Stomach (tissue), 9 donors: Measurements from ENCODE around the gene SNTG2. TPM values are rescaled to one million over a fixed set of nuclear protein-coding genes. Genes with fewer than 3 reads are reported as not detected.

Experiments used
- DNase-seq, 2 donors: peaks; one replicate each; pipeline versions ENCODE4 v3.0.0 to v3.0.0-alpha.2; 2013 to 2019
- H3K27ac ChIP-seq, 5 donors: fragments of 200-600 bp in 4 of 5; sonication (generic) in 4 of 5; one replicate each; pipeline ENCODE4 v1.5.1; 2013 to 2019; ENCODE audit warnings: mild to moderate bottlenecking in 1 of 5, moderate library complexity in 1 of 5
- H3K27me3 ChIP-seq, 3 donors: fragments of 200-600 bp; sonication (generic); one replicate each; pipeline ENCODE4 v1.5.1; 2017 to 2019; ENCODE audit warnings: mixed run types in 1 of 3
- H3K36me3 ChIP-seq, 4 donors: fragments of 200-600 bp; sonication (generic); 1 replicate in 3 of 4; 2 replicates in 1 of 4; pipeline ENCODE4 v1.5.1; 2016 to 2019
- H3K4me1 ChIP-seq, 4 donors: fragments of 200-600 bp; sonication (generic); one replicate each; pipeline ENCODE4 v1.5.1; 2016 to 2019
- H3K4me3 ChIP-seq, 4 donors: fragments of 200-600 bp; sonication (generic) in 3 of 4; one replicate each; pipeline ENCODE4 v1.5.1; 2016 to 2019; ENCODE audit warnings: mild to moderate bottlenecking in 1 of 4
- H3K9me3 ChIP-seq, 4 donors: fragments of 200-600 bp; sonication (generic); one replicate each; pipeline ENCODE4 v1.5.1; 2016 to 2019
- EP300 ChIP-seq: sonication (generic); formaldehyde crosslinking; IDR thresholded peaks from one replicate; pipeline ENCODE4 v1.6.1; 2017; ENCODE audit warnings: antibody characterized with exemption
- POLR2A ChIP-seq, 4 donors: fragments of 450-650 bp; IDR thresholded peaks; one replicate each; pipeline ENCODE4 v1.6.1; 2016; ENCODE audit warnings: antibody characterized with exemption in 4 of 4, control low read depth in 2 of 4, mild to moderate bottlenecking in 1 of 4, moderate library complexity in 1 of 4
- POLR2AphosphoS5 ChIP-seq, 3 donors: sonication (generic); formaldehyde crosslinking; IDR thresholded peaks; one replicate each; pipeline ENCODE4 v1.6.1; 2016; ENCODE audit warnings: antibody characterized with exemption in 3 of 3
- WGBS, 5 donors: extraction: QIAGEN DNeasy Blood & Tissue Kit in 3 of 5; methylation state at CpG; one replicate each; pipeline versions ENCODE4 v1.1.5 to v1.1.7; 2013 to 2018; 5-methylcytosine and 5-hydroxymethylcytosine counted together
- intact Hi-C: fragments of 100-400 bp; cut with DNase I; formaldehyde crosslinking; loops from one replicate; pipeline ENCODE4 v1.15.1; 2023; ENCODE audit warnings: low total_unique reads
- polyA plus RNA-seq, 3 donors: library from polyadenylated mRNA; stranded (reverse); fragments of 200-250 nt; gene quantifications; one replicate each; pipeline ENCODE4 v1.2.3, GENCODE V29; 2013
- total RNA-seq, 5 donors: library from RNA; depleted of rRNA; stranded (reverse); fragments of >200 nt; gene quantifications; one replicate each; pipeline versions ENCODE4 v1.1.0 to v1.2.3, GENCODE V29; 2014 to 2016
- TF ChIP-seq, protein P1 (sequence below), 7 experiments: fragments of 450-650 bp in 4 of 7; fragments of 200-600 bp in 3 of 7; sonication (generic) in 3 of 7; IDR thresholded peaks; one replicate each; pipeline ENCODE4 v1.5.1; 2016 to 2019; ENCODE audit warnings: antibody characterized with exemption in 7 of 7, control low read depth in 2 of 7, mild to moderate bottlenecking in 1 of 7
- donor health status: healthy with polysubstance abuse.
- donor health status: Bipolar disorder and iron deficiency.
- donor health status: healthy.

SNTG2 gene
- total and polyA plus RNA-seq, 8 donors, result 0.68 to 19.6 (median 5.3) TPM; not detected in 1

DNA sequence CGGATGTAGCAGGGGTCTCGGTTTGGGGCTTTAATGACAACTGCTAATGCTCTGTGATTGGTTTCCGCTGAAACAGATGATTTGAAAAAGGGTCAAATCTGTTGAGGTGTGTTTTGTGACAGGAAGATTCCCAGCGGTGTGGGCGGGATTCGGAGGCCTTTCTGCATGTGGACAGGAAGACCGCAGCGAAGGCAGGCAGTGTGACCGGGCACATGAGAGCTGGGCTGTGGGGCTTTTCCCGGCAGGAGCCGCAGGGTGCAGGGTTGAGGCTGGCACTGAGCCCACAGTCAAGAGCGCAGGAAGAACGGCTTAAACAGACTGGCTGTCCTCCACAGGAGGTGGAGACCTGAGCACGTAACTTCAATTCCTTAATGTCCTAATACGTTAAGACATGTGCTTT is 282.6 kb downstream of the SNTG2 start:
- TF ChIP-seq, protein P1, sequence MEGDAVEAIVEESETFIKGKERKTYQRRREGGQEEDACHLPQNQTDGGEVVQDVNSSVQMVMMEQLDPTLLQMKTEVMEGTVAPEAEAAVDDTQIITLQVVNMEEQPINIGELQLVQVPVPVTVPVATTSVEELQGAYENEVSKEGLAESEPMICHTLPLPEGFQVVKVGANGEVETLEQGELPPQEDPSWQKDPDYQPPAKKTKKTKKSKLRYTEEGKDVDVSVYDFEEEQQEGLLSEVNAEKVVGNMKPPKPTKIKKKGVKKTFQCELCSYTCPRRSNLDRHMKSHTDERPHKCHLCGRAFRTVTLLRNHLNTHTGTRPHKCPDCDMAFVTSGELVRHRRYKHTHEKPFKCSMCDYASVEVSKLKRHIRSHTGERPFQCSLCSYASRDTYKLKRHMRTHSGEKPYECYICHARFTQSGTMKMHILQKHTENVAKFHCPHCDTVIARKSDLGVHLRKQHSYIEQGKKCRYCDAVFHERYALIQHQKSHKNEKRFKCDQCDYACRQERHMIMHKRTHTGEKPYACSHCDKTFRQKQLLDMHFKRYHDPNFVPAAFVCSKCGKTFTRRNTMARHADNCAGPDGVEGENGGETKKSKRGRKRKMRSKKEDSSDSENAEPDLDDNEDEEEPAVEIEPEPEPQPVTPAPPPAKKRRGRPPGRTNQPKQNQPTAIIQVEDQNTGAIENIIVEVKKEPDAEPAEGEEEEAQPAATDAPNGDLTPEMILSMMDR (IDR thresholded peaks at IDR 0.05), result no peak
- TF ChIP-seq POLR2A (IDR thresholded peaks at IDR 0.05), result no peak
- Histone ChIP-seq H3K4me1 (no peaks in the 10 kb centered on the region), H3K4me3 (no peak overlapping the region), H3K27me3 (peaks cover 0 to 9% (median 0%) of the 10 kb centered on the region in 3 donors), H3K36me3 (no peaks in the 10 kb centered on the region), H3K9me3 (peaks cover 0 to 12% (median 6%) of the 10 kb centered on the region in 4 donors), H3K27ac (no peak overlapping the region)
- peak in 1 of 2 donors; percentile 61 for DNase-seq
- 74 to 86% (median 78%) methylated on average over 15 of the region's 15 CpGs for WGBS, 5 donors
- intact Hi-C loops, result no loop called here

DNA sequence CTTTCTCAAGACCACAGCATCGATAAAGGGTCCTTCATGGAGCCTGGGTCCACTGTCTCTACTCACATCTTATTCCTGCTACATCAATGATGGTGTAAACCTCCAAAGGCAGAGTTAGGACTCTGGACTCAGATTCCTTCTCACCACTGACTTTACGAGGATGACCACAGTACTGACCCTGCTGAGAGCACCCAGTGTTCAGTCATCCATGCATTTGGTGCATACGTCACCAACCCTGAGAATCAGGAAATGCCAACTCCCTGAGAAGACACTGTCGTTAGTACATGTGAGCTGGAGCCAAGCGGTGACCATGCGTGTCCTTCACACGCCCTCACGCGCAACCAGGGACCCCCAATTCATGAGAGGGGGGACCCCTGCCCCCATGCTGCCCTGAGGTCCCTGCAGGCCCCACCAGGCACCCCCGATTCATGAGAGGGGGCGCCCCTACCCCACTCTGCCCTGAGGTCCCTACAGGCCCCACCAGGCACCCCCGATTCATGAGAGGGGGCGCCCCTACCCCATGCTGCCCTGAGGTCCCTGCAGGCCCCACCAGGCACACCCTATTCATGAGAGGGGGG is 284.2 kb downstream of the SNTG2 start:
- H3K9me3 ChIP-seq, result peaks cover 0 to 8% (median 3%) of the 10 kb centered on the region in 4 donors
- TF ChIP-seq POLR2A (IDR thresholded peaks at IDR 0.05) (no peak), EP300 (no peak), POLR2AphosphoS5 (IDR thresholded peaks at IDR 0.05) (no peak)
- TF ChIP-seq, protein P1 (IDR thresholded peaks at IDR 0.05), result no peak
- peaks cover 0 to 14% (median 0%) of the 10 kb centered on the region in 3 donors for H3K27me3 ChIP-seq
- H3K4me3 ChIP-seq, result no peak overlapping the region
- 85 to 89% (median 87%) methylated on average over 9 to 13 of the region's 13 CpGs for WGBS, 5 donors
- H3K27ac ChIP-seq, result no peak overlapping the region
- no peak for DNase-seq
- H3K4me1 ChIP-seq, result no peaks in the 10 kb centered on the region
- intact Hi-C loops, result no loop called here
- no peaks in the 10 kb centered on the region for H3K36me3 ChIP-seq

DNA sequence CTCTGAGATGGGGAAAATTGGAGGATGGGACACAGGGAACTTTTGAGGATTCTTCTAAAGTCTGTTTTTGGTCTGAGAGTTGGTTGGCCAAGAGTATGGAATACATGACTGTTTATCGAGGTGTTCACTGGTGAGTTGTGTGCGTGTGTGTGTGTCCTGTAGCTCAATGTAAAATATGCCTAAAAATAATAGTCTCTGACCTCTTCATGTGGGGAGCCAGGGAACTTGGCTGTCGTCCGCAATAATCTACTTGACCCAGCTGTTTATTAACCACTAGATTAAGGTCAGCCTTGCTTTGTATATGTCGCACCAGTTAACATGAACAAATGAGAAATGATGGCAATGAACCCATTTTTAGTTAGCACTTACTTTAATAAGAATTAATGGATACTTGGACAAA is 285.2 kb downstream of the SNTG2 start:
- H3K4me3 ChIP-seq, result no peak overlapping the region
- DNase-seq, result no peak
- intact Hi-C loops, result no loop called here
- H3K9me3 ChIP-seq, result no peaks in the 10 kb centered on the region
- WGBS, 5 donors, result 55 to 80% (median 68%) methylated on average over 5 of the region's 5 CpGs
- no peaks in the 10 kb centered on the region for H3K36me3 ChIP-seq
- no peak overlapping the region for H3K27ac ChIP-seq
- peaks cover 0 to 14% (median 0%) of the 10 kb centered on the region in 3 donors for H3K27me3 ChIP-seq
- no peaks in the 10 kb centered on the region for H3K4me1 ChIP-seq
- no peak for TF ChIP-seq POLR2AphosphoS5 (IDR thresholded peaks at IDR 0.05)
- TF ChIP-seq POLR2A (IDR thresholded peaks at IDR 0.05), result no peak
- TF ChIP-seq, protein P1 (IDR thresholded peaks at IDR 0.05), result no peak
- TF ChIP-seq EP300, result no peak

DNA sequence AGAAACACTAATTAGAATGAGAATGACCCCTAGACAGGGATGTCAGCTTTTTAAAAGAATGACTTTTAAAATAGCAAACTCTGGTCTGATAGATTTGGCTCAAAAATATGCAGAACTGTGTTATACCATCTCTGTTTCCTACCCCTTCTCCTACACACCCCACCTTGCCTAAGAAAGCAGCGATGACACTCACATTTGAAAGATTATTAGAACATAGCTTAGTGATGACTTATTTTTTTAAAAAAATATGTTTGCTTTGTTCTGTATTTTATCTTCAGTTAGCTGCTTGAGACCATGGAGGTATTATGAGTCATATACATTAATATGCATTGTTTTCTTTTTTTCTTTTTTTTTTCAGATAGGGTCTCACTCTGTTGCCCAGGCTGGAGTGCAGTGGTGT is 286.0 kb downstream of the SNTG2 start:
- intact Hi-C loops, result no loop called here
- TF ChIP-seq POLR2A (IDR thresholded peaks at IDR 0.05) (no peak), EP300 (no peak), POLR2AphosphoS5 (IDR thresholded peaks at IDR 0.05) (no peak)
- TF ChIP-seq, protein P1 (IDR thresholded peaks at IDR 0.05), result no peak
- Histone ChIP-seq H3K4me3 (no peak overlapping the region), H3K4me1 (no peaks in the 10 kb centered on the region), H3K27me3 (peaks cover 0 to 14% (median 0%) of the 10 kb centered on the region in 3 donors), H3K36me3 (no peaks in the 10 kb centered on the region), H3K27ac (no peak overlapping the region), H3K9me3 (no peaks in the 10 kb centered on the region)
- 82 to 97% (median 91%) methylated on average over 1 of the region's 1 CpG for WGBS, 5 donors
- no peak for DNase-seq
